Central memory CD4-positive, alpha-beta T cell (primary cell): ENCODE data around the gene NTM.
"Not testable (repeated sequence)": the region's sequence is repeated elsewhere in the genome, so short reads cannot be mapped to it uniquely, and the experiment has no call there.

ENCODE experiments used
- DNase-seq: peaks from one replicate; pipeline ENCODE4 v3.0.0; 2022

NTM gene

GRCh38 chr11:132347156-132348090 is 977.0 kb downstream of the NTM start:
- no peak for DNase-seq

GRCh38 chr11:132349811-132350733 is 979.7 kb downstream of the NTM start:
- DNase-seq, result no peak

- DNase-seq, result no peak
These were observed 980.6 kb downstream of the NTM start for GRCh38 chr11:132351050-132351449.

GRCh38 chr11:132352497-132352896 is 982.1 kb downstream of the NTM start:
- no peak for DNase-seq

- no peak for DNase-seq
These were observed 982.8 kb downstream of the NTM start for GRCh38 chr11:132353255-132353654.

- DNase-seq, result no peak
These were observed 987.6 kb downstream of the NTM start for GRCh38 chr11:132357811-132358572.

GRCh38 chr11:132358573-132358953 is 988.1 kb downstream of the NTM start:
- DNase-seq, result no peak

GRCh38 chr11:132361011-132361550 is 990.7 kb downstream of the NTM start:
- DNase-seq, result no peak

- DNase-seq, result no peak
These were observed 995.2 kb downstream of the NTM start for GRCh38 chr11:132365650-132366049.

- DNase-seq, result no peak
These were observed 996.9 kb downstream of the NTM start for GRCh38 chr11:132367293-132367692.

- not testable (repeated sequence) for DNase-seq
These were observed 999.7 kb downstream of the NTM start for GRCh38 chr11:132370114-132370513.

GRCh38 chr11:132373405-132374143 is 1003.2 kb downstream of the NTM start:
- DNase-seq, result no peak

- DNase-seq, result no peak
These were observed 1009.1 kb downstream of the NTM start for GRCh38 chr11:132379540-132379939.
